ENCODE results near the gene PHLDA1.
"Not testable (repeated sequence)": the region's sequence is repeated elsewhere in the genome, so short reads cannot be mapped to it uniquely, and the experiment has no call there.

PHLDA1 gene

DNA sequence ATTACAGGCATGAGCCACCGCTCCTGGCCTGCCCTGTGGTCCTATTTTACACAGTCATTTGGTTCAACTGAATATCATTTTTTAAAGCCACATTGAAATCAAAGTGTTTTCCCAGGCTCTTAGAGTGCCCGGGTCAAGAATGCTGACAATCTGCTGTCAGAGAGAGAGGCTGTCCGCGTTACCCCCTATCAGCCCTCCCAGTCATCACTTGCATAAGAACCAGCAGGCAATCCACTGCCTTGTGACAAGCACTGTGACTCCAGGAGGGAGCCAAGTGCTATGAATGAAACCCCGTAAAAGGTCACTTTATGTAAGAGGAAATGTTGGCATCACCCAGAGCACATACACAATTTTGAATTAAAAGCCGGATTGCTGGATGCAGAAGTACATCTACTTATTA, 13.5 kb downstream of the PHLDA1 start:
- no peak for DNase-seq (ENCODE audit: low spot score)

DNA sequence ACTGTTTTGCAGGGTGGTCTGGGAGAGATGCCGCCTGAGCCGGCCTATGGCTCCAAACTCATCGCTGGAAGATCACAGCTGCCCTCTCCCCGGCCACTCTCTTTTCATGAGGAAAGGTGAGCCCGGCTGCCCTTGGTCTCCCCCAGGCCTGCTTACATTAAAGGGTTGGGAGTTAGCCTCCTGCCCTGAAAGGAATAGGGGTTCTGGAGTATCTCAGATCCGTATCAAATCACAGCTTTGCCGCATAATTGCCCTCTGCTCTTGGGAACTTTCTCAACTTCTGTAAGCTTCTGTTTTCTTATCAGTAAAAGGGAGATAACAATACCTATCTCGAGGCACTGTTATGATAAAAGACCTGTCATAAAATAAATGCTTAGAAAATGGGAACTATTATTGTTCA, 17.6 kb downstream of the PHLDA1 start:
- no peak for DNase-seq (ENCODE audit: low spot score)

GRCh38 chr12:76013603-76014002, 18.0 kb downstream of the PHLDA1 start:
- no peak for DNase-seq (ENCODE audit: low spot score)

- DNase-seq (ENCODE audit: low spot score) = no peak
These were observed 18.9 kb downstream of the PHLDA1 start for GRCh38 chr12:76012644-76013043.

- DNase-seq (ENCODE audit: low spot score) = no peak
These were observed 20.7 kb downstream of the PHLDA1 start for GRCh38 chr12:76010732-76011458.

DNA sequence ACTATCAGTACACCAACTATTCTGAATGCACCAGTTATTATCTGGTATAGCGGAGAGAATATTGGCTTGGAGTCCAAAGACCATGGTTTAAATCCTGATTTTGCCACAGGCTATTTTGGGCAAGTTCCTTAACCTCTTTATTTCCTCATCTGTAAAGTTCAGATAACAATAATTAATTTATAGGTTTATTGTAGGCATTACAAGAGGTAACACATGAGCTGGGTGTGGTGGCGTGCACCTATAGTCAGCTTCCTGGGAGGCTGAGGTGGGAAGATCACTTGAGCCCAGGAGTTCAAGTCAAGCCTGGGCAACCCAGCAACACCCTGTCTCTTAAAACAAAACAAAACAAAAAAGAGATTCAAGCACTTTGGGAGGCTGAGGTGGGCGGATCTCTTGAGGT, 23.1 kb downstream of the PHLDA1 start:
- DNase-seq (ENCODE audit: low spot score) = no peak

- DNase-seq (ENCODE audit: low spot score) = no peak
These were observed 23.9 kb downstream of the PHLDA1 start for GRCh38 chr12:76007640-76008039.

DNA sequence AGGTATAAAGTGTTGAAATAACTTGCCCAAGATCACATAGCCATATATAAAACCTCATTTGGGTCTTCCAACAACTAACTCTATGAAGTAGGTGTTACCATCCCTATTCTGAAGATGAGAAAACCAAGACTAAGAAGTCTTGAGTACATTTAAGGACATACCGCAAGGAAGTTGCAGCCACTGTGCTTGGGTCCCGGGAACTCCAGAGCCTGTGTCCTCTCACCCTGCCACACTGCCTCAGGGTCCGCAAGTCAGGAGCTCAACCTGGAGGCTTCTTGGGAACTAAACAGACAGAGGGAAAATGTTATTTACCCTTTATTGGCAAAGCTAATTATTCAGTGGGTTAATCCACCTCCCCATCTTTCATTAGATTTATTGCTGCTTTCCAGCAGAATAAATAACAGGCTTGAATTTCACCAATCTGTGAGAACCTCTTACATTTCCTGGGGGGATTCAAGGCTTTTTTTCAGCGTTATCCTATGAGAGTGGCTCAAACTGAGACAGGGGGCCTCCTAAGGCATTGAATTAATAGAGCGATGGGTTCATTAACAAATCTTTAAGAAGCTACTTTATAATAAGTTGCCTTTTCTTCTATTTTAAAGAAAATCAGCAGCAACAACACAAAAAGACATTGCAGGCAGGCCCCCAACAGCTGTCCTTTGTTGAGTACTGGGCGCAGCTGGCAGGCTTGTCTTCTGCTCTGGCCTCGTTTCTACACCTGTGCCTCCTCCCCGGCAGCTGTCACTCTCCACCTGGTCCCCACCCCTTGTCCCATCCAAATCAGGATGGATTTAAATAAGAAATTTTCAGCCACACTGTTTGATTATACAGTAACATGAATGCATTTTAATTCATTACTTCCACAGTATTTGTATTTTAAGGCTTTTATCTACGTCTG, 25.3 kb downstream of the PHLDA1 start:
- no peak for DNase-seq (ENCODE audit: low spot score)

DNA sequence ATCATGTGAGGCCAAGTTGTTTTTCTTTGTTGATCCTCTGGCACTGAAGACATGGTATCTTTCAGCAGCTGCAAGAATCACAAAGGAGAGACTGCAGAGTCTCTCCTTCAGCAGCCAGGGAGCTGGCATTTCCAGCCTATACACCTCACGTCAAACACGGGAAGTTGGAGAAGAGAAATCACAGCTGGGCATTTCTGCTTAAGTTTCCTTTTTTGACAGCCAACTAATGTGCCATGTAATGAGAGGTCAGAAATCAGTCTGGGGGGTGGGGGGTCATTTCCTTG, 28.3 kb downstream of the PHLDA1 start:
- DNase-seq (ENCODE audit: low spot score) = no peak

- no peak for DNase-seq (ENCODE audit: low spot score)
These were observed 28.8 kb downstream of the PHLDA1 start for GRCh38 chr12:76002598-76003354.

DNA sequence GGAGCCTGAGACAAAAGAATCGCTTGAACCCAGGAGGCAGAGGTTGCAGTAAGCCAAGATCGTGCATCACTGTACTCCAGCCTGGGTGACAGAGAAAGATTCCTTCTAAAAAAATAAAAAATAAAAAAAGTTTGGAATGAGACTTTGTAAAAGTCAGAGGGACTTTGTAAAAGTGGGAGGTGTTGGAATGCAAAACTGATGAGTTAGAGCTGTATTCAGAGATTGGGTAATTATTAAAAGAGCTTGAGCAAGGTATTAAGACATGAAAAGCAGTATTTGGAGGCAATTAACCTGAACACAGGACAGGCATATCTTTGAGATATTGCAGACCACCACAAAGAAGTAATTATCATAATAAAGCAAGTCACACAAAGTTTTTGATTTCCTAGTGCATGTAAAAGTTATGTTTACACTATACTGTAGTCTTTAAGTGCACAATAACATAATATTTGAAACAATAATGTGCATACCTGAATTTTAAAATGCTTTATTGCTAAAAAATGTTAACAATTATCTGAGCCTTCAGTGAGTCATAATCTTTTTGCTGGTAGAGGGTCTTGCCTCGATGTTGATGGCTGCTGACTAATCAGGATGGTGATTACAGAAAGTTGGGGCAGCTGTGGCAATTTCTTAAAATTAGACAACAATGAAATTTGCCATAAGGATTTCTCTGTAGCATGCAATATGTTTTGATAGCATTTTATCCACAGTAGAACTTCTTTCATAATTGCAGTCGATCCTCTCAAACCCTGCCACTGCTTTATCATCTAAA, 33.1 kb downstream of the PHLDA1 start:
- no peak for DNase-seq (ENCODE audit: low spot score)

- no peak for DNase-seq (ENCODE audit: low spot score)
These were observed 33.9 kb downstream of the PHLDA1 start for GRCh38 chr12:75997658-75998057.

- no peak for DNase-seq (ENCODE audit: low spot score)
These were observed 34.6 kb downstream of the PHLDA1 start for GRCh38 chr12:75996861-75997447.

DNA sequence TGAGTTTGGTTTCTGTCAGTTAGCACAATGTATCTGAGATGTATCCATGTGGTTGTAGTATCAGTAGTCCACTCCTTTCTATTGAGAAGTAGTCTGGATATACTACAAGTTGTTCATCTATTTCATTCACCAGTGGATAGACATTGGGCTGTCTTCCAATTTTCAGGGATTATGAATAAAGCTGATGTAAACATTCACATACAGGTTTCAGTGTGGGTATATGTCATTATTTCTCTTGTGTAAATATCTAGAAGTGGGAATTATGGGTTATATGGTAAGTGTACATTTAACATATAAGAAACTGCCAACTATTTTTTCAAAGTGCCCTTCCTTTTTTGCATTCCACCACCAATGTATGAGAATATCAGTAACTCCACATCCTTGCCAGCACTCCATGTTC, 35.9 kb downstream of the PHLDA1 start:
- no peak for DNase-seq (ENCODE audit: low spot score)

GRCh38 chr12:75994069-75994740, 37.4 kb downstream of the PHLDA1 start:
- DNase-seq (ENCODE audit: low spot score) = no peak

DNA sequence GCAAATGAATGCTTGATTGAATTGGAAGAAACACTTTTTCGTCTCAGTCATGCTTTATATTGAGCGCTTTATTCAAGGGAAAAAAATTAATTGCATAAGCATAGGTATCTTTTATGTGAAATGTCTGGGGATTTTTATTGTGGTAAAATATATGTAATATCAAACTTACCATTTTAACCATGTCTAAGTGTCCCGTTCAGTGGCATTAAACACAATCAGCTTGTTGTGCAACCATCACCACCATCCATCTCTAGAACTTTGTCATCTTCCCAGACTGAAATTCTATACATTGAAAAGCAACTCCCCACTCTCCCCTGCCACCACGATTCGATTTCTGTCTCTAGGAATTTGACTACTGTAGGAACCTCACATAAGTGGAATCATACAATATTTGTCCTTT, 39.8 kb downstream of the PHLDA1 start:
- DNase-seq (ENCODE audit: low spot score) = no peak

DNA sequence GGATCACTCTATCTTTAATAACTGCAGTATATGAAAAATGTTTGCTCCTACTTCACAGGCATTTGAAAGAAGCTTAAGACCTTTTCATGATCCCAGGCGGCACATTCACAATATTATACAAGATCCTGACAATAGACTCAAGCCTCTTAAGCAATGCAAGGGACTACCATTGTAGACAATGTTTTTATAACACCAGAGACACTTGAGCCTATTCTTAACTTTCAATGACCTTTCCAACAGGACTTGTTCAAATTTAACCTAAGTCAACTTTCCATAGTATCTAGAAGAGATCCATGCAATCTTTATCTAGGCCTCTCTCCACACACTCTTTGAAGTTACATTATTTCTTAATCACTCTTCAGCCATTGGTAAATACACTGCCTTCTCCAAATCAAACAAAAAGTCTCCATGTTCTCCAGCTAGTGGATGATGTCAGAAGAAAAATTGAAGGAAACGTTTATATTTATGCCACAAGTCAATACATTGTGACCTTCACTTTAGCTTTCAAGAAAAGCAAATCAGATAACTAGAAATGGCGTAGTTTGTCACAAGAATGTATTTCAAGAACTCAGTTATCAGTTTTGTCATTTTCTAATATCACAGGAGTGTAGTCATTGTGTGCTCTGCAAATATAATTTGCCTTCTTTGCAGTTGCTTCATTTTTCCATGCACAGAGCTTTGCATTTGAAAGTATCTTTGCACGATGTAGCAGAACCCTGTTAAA, 41.2 kb downstream of the PHLDA1 start:
- no peak for DNase-seq (ENCODE audit: low spot score)

- DNase-seq (ENCODE audit: low spot score) = not testable (repeated sequence)
These were observed 43.9 kb downstream of the PHLDA1 start for GRCh38 chr12:75987709-75988108.

DNA sequence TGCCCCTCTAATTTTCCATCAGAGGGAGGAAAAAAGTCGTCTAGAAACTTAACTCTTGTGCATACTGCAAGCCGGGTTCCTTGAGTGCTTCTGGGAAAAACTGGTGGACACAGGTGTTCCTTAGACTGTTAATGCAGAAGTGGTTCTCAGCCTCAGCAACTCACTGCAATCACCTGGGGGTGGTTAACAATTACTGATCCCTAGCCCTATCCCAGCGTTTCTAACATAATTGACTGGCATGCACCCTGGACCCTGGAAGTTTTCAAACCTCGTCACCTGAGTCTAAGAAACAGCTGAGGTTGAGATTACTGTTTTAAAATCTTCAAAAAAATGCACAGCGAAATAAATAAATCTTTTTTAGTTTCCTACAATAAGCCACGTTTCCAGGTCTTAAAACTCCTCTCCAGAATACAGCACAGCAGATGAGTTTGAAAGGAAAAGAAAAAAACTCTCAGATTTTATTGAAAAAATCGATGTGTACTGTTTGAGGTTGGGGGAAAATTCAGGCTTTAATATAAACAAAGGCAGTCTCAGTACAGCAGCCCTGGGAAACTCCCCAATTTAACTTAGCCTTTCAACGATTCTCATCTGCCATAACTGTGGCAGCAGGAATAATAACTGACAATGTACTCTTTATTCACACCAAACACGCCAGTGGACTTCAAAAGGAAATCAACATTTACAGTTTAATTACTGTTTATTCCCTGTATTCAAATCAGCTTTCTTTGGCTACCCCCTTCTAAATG, 45.4 kb downstream of the PHLDA1 start:
- no peak for DNase-seq (ENCODE audit: low spot score)

- DNase-seq (ENCODE audit: low spot score) = no peak
These were observed 46.0 kb downstream of the PHLDA1 start for GRCh38 chr12:75985566-75985965.
